ENCODE measurements around the gene TRIM62.
A peak's percentile ranks its signal among the peaks of the same experiment; 100 is the strongest.

Gene TRIM62

DNA sequence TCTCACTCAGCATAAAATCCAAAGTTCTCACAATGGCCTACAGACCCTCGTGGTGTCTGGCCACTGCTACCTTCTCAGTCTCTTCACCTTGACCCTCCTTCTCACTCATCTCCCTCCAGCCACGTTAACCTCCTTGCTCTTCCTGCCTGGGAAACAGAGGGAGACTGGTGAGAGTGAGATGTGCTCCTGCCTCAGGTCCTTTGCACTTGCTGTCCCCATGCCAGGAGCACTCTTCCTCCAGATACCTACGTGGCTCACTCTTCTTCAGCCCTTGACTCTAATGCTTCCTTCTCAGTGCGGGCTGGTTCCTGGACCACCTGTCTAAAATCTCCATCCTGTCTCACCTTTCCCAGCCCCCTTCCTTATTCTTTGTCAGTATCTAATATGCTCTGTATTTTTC is 24.7 kb downstream of the TRIM62 start:
- Mint-ChIP-seq H3K27me3 (no peaks in the 10 kb centered on the region), H3K4me1 (ENCODE audit: low read depth) (peaks cover 8% of the 10 kb centered on the region), H3K4me3 (no peak overlapping the region), H3K9me3 (no peaks in the 10 kb centered on the region), H3K36me3 (ENCODE audit: low read depth) (peaks cover 38% of the 10 kb centered on the region), H3K27ac (no peak overlapping the region)
- no peak for DNase-seq

DNA sequence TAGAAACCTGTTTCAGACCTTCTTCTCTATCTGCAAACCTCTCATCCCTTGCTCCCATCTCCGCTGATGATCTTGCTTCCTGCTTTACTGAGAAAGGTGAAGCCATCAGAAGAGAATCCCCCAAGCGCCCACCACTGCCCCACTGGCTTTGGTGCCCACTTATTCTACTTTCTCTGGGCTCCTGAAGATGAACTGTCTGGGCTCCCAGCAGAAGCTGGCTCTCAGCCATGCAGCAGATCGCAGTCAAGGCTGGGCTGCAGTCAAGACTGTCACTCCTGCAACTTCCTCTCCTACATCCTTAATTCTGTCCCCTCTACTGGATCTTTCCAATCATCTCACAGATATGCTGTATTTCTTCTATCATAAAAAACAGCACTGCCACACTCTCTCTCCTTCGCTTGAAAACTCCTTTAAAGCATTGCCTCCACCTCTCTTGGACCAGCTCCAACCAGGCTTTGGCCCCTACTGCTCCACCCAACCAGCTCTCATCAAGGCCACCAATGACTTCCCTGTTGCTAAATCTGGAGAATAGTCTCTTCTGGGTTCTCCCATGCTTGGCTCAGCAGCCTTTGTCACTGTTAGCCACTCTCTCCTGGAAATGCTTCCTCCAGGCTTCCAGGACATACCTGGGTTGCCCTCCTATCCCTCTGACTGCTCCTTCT is 25.8 kb downstream of the TRIM62 start:
- Mint-ChIP-seq H3K27ac (peak overlapping the region; percentile 1), H3K9me3 (no peaks in the 10 kb centered on the region), H3K4me1 (ENCODE audit: low read depth) (peaks cover 8% of the 10 kb centered on the region), H3K27me3 (no peaks in the 10 kb centered on the region), H3K36me3 (ENCODE audit: low read depth) (peaks cover 34% of the 10 kb centered on the region), H3K4me3 (no peak overlapping the region)
- DNase-seq: no peak

DNA sequence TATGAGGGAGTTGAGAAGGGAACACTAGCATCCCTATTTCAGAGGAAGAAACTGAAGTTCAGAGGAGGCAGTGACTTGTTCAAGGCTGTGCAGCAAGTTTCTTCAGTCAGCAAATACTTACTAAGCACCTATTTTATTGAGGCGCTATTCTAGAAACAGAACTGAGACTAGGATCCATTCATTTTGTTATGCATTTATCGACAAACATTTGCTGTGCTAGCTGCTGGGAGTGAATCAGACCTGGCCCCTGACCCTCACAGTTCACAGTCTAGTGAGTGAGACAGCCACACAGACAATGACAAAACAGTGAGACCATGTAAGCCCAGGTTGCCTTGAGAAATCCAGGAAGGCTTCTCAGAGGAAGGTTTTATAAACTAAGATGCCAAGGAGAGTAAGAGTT is 28.2 kb downstream of the TRIM62 start:
- peaks cover 8% of the 10 kb centered on the region for H3K4me1 Mint-ChIP-seq (ENCODE audit: low read depth)
- peaks cover 26% of the 10 kb centered on the region for H3K36me3 Mint-ChIP-seq (ENCODE audit: low read depth)
- DNase-seq: no peak
- H3K4me3 Mint-ChIP-seq: no peak overlapping the region
- H3K27ac Mint-ChIP-seq: peak overlapping the region; percentile 58
- no peaks in the 10 kb centered on the region for H3K27me3 Mint-ChIP-seq
- H3K9me3 Mint-ChIP-seq: no peaks in the 10 kb centered on the region

DNA sequence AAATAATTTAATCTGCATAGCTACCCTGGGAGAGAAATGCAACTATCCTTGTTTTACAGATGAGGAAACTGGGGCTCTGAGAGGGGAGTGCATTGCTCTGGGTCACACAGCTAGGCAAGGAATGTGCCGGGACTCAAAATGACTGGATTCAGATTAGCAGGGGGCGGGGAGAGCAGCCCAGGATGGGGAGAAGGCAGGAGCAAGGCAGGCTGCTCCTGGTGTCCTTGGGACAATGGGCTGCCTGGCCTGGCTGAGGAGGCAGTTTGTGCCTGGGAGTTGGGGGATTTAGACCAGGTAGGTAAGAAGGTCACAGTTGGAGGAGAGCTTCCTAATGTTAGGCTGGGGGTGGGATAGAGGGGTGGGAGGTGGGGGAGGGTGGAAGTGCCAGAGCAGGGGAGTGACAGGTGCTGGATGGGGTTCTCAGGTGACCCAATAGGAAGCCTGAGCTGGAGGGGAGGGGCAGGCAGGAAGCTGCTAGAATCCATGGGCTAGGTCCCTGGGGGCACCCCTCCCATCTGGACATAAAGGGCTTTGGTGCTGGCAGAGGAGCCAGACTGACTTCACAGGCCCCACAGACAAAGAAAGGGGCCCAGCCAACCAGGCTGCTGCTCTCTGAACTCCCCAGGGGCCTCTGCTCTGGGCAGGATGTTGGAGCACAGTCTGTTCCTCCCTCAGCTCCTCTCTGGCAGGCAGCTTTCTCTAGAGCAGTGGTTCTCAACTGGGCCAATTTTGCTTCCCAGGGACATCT is 29.0 kb downstream of the TRIM62 start:
- no peak for DNase-seq
- Mint-ChIP-seq H3K27me3 (no peaks in the 10 kb centered on the region), H3K27ac (peak overlapping the region; percentile 58), H3K4me1 (ENCODE audit: low read depth) (peaks cover 8% of the 10 kb centered on the region), H3K36me3 (ENCODE audit: low read depth) (peaks cover 22% of the 10 kb centered on the region), H3K4me3 (no peak overlapping the region), H3K9me3 (no peaks in the 10 kb centered on the region)

DNA sequence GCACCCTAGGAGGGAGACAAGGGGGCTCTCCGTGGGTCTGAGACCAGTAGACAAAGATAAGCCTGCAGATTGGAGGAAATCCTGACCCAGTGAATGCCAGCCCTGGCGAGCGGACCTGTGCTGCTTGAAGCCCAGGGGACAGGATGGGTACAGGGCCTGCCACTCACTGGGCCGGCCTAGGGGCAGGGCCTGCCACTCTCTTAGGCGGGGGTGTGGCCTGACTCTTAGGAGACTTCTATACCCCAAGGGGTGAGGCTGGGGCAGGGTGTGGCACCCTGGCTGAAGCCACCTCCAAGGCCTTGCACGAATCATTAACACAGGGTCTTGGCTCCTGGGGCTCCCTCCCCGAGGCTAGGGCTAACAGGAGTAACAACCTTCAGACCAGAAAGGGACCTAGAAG is 30.7 kb downstream of the TRIM62 start:
- no peaks in the 10 kb centered on the region for H3K9me3 Mint-ChIP-seq
- H3K27me3 Mint-ChIP-seq: no peaks in the 10 kb centered on the region
- H3K4me1 Mint-ChIP-seq (ENCODE audit: low read depth): peaks cover 8% of the 10 kb centered on the region
- DNase-seq: no peak
- no peak overlapping the region for H3K4me3 Mint-ChIP-seq
- H3K36me3 Mint-ChIP-seq (ENCODE audit: low read depth): peaks cover 25% of the 10 kb centered on the region
- no peak overlapping the region for H3K27ac Mint-ChIP-seq

DNA sequence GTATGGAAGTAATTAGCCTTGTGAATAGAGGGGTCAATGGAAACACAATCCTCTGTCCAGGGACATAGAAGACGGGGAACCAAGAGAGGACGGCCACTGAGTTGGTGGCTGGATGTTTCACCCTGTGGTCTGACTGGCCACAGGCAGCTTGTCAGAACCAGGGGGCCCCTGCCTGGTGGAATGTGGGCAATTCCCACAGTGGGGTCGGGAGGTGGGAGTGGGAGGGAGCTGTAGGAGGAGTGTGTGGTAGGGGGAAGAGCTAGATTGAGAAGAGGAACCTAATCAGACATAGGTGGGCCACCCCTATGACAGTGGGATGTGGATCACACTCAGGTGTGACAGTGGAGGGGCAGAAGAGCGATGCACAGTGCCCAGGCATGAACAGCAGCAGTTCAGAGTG is 31.3 kb downstream of the TRIM62 start:
- Mint-ChIP-seq H3K36me3 (ENCODE audit: low read depth) (peaks cover 25% of the 10 kb centered on the region), H3K4me1 (ENCODE audit: low read depth) (peaks cover 8% of the 10 kb centered on the region)
- no peak for DNase-seq

DNA sequence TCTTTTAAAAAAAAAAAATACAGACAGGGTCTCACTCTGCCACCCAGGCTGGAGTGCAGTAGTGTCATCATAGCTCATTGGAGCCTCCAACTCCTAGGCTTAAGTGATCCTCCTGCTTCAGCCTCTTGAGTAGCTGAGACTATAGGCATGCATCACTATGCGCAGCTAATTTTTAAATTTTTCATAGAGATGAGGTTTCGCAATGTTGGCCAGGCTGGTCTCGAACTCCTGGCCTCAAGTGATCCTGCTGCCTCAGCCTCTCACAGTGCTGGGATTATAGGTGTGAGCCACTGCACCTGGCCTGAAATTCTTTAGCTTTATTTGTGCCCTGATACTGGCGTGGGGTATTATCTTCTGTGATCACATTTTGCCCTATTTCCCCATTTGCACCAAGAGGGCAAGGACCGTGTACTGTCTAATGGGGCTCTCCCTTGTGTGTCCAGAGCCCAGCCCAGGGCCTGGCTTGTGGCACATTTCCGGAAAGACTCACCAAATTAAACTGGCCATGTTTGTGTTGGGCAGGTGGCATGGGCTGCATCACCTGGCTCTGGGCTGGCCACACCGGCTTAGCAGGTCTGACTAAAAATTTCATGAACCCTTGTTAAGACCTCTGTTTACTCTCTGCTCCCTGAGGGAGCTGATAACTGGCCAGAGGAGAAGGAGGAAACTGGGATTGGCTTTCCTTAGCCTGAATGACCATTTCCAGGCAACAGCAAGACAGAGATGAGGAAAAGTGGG is 32.2 kb downstream of the TRIM62 start:
- H3K4me3 Mint-ChIP-seq: no peak overlapping the region
- H3K27ac Mint-ChIP-seq: no peak overlapping the region
- peaks cover 8% of the 10 kb centered on the region for H3K4me1 Mint-ChIP-seq (ENCODE audit: low read depth)
- no peaks in the 10 kb centered on the region for H3K9me3 Mint-ChIP-seq
- H3K36me3 Mint-ChIP-seq (ENCODE audit: low read depth): peaks cover 27% of the 10 kb centered on the region
- no peaks in the 10 kb centered on the region for H3K27me3 Mint-ChIP-seq
- no peak for DNase-seq

More for the DNA sequence above, 31.3 kb downstream of the TRIM62 start:
- Mint-ChIP-seq H3K27ac (no peak overlapping the region), H3K27me3 (no peaks in the 10 kb centered on the region), H3K9me3 (no peaks in the 10 kb centered on the region), H3K4me3 (no peak overlapping the region)

DNA sequence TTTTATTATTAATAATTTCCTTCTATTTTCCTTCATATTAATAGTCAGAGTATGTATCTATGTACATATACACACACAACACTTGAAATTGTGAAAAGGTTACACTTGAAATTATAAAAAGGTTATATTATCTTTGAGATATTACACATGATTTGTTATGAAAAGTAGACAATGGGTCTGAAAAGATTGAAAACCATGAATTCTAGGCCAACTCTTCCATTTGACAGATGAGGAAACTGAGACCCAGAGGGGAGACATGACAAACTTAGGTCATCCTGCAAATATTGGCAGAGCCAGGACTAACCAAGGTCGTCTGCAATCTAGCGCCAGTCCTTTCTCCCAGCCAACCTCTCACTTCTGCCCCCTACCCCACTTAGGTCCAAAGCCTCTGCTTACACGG is 33.2 kb downstream of the TRIM62 start:
- Mint-ChIP-seq H3K27ac (no peak overlapping the region), H3K27me3 (no peaks in the 10 kb centered on the region), H3K4me3 (no peak overlapping the region), H3K36me3 (ENCODE audit: low read depth) (peaks cover 25% of the 10 kb centered on the region), H3K9me3 (no peaks in the 10 kb centered on the region), H3K4me1 (ENCODE audit: low read depth) (peaks cover 4% of the 10 kb centered on the region)
- no peak for DNase-seq

DNA sequence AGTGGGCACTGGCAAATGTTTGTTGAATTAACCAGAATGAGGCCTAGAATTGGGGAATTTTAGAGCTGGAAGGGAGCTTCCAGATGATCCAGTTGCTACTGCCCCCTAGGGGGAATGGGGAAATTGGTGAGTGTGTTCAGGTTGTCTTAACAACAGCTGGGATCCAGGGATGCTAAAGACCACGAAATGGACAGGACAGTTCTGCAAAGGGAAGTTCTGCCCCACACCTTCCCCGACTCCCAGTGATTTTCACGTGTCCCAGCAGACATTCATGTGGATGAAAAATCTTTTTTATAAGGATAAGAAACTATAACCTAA is 33.9 kb downstream of the TRIM62 start:
- no peaks in the 10 kb centered on the region for H3K27me3 Mint-ChIP-seq
- H3K9me3 Mint-ChIP-seq: no peaks in the 10 kb centered on the region
- DNase-seq: no peak
- no peak overlapping the region for H3K27ac Mint-ChIP-seq
- peaks cover 27% of the 10 kb centered on the region for H3K36me3 Mint-ChIP-seq (ENCODE audit: low read depth)
- no peaks in the 10 kb centered on the region for H3K4me1 Mint-ChIP-seq (ENCODE audit: low read depth)
- H3K4me3 Mint-ChIP-seq: no peak overlapping the region

DNA sequence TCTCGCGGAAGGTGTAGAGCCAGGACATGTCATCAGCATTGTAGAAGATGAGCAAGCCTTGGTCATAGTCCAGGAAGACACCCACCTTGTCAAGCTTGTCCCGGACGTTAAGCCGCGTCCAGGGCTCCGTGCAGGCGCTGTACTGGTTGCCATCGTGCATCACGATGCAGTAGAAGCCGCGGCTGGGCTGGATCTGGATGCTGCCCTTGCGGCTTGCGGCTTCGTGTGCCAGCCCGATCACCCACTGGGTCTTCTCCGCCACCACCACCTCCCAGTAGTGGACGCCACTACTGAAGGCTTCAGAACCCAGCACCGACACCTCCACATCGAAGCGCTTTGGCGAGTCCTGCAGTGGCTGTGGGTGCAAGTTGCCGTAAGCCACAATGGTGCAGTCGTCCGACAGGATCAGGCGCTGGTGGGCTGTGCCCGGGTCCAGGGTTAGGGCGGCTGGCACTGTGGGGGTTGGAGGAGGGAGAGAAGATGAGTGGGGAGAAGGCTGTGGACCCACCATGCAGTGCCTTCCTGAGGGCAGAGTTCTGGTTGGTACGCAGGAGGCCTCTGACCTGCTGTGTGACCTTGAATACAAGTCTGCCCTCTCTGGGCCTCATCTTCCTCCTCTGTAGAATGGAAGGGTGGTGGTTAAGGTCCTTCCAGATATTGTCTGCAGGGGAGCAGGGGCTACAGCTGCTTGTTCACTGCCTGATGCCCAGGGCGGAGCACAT is 34.4 kb downstream of the TRIM62 start:
- no peaks in the 10 kb centered on the region for H3K4me1 Mint-ChIP-seq (ENCODE audit: low read depth)
- H3K27ac Mint-ChIP-seq: no peak overlapping the region
- H3K36me3 Mint-ChIP-seq (ENCODE audit: low read depth): peaks cover 24% of the 10 kb centered on the region
- no peaks in the 10 kb centered on the region for H3K27me3 Mint-ChIP-seq
- H3K4me3 Mint-ChIP-seq: no peak overlapping the region
- no peak for DNase-seq
- H3K9me3 Mint-ChIP-seq: no peaks in the 10 kb centered on the region

DNA sequence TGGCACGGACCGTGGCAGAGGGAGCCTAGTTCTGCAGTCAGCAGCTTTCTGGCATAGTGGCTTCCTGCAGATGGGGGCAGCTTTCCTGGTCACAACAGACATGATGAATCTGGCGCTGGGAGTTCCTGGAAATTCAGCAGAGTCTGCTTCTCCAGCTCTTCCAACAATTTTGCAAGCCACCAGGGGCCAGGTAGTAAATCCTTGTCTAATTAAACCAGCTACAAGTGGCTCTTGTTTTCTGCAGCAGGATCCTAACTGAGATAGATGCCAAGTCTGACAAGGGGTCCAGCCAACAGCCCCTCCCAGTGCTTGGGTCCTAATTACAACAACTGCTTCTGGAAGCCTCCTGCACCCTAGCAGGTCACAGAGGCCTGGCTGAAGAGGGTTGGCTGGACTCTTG is 35.8 kb downstream of the TRIM62 start:
- DNase-seq: no peak
- Mint-ChIP-seq H3K4me1 (ENCODE audit: low read depth) (peaks cover 4% of the 10 kb centered on the region), H3K27me3 (no peaks in the 10 kb centered on the region), H3K4me3 (no peak overlapping the region), H3K9me3 (no peaks in the 10 kb centered on the region), H3K27ac (no peak overlapping the region), H3K36me3 (ENCODE audit: low read depth) (peaks cover 24% of the 10 kb centered on the region)

DNA sequence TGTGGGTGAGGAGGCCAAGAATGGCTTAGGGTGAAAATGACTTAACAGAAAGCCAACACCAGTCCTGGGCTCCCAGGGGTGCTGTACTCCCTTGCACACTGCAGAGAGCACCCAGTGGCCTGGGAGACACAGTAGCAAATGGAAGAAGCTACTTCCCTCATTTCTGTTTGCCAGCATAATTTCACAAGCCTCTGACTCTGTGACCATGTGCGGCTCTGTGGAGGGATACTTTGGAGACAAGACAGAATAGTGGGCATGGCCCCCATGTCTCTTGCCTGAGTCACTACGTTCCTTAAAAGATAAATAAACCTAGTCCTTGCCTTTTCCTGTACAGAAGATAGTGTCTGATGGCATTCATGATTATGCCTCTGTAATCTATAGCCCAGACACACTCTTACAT is 38.1 kb downstream of the TRIM62 start:
- Mint-ChIP-seq H3K4me3 (no peak overlapping the region), H3K27me3 (no peaks in the 10 kb centered on the region), H3K27ac (no peak overlapping the region), H3K36me3 (ENCODE audit: low read depth) (peaks cover 22% of the 10 kb centered on the region), H3K9me3 (no peaks in the 10 kb centered on the region), H3K4me1 (ENCODE audit: low read depth) (peaks cover 8% of the 10 kb centered on the region)
- no peak for DNase-seq

DNA sequence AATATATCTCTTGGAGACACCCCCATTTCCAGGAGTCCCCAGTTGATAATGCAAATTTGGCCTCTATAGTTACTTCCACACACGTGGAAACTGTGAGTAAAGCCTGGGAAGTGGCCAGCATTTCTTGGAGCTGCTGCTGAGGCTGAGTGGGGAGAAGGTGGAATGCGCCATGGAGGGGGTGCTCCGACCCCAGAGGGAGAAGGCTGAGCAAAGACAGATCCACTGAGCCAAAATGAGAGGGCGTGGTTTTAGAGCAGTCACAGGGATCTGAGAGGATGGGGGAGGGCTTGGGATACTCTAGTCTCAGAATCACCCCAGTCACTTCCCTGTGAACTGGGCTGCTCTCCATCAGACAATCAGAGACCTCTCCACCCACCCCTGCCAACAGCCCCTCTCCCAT is 38.7 kb downstream of the TRIM62 start:
- no peak overlapping the region for H3K4me3 Mint-ChIP-seq
- DNase-seq: no peak
- H3K27ac Mint-ChIP-seq: no peak overlapping the region
- no peaks in the 10 kb centered on the region for H3K9me3 Mint-ChIP-seq
- H3K36me3 Mint-ChIP-seq (ENCODE audit: low read depth): peaks cover 22% of the 10 kb centered on the region
- H3K27me3 Mint-ChIP-seq: no peaks in the 10 kb centered on the region
- peaks cover 8% of the 10 kb centered on the region for H3K4me1 Mint-ChIP-seq (ENCODE audit: low read depth)

DNA sequence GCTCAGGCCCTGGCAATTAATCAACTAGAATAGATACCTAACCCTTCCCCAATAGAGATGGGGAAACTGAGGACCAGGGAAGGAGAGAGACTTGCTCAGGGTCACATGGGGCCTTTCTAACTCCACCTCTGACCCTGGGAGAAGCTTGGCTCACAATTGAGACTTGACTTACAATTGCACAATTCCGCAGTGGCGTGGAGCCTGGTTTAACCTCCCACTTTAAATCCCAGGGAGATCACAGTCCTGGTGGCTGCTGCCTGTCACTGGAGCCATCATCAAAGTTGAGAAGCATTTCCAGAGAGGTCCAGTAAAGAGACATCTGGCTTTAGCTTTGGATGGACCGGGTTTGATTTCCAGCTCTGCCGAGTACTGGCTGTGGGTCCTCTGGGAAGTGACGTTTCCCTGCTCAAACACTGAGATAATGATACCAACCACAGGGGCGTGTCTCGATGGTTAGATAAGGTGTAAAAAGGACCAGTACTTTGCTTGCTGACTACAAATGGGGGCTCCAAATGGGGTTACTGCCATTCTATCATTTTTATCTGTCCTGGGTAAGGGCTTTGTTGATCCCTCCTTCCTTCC is 39.3 kb downstream of the TRIM62 start:
- H3K36me3 Mint-ChIP-seq (ENCODE audit: low read depth): peaks cover 20% of the 10 kb centered on the region
- no peak overlapping the region for H3K27ac Mint-ChIP-seq
- DNase-seq: no peak
- peaks cover 8% of the 10 kb centered on the region for H3K4me1 Mint-ChIP-seq (ENCODE audit: low read depth)
- H3K9me3 Mint-ChIP-seq: no peaks in the 10 kb centered on the region
- H3K27me3 Mint-ChIP-seq: no peaks in the 10 kb centered on the region
- H3K4me3 Mint-ChIP-seq: no peak overlapping the region

Data from activated T-cell treated with anti-CD3 and anti-CD28 coated beads, Interleukin-2, amount 50 U/mL, for 24 hours (primary cell).